Measurements from ENCODE around the gene NF1.
"Not testable (repeated sequence)": the region's sequence is repeated elsewhere in the genome, so short reads cannot be mapped to it uniquely, and the experiment has no call there.

NF1 gene

GRCh38 chr17:31090650-31091049, 4.1 kb upstream of the NF1 start:
- DNase-seq = not testable (repeated sequence)

DNA sequence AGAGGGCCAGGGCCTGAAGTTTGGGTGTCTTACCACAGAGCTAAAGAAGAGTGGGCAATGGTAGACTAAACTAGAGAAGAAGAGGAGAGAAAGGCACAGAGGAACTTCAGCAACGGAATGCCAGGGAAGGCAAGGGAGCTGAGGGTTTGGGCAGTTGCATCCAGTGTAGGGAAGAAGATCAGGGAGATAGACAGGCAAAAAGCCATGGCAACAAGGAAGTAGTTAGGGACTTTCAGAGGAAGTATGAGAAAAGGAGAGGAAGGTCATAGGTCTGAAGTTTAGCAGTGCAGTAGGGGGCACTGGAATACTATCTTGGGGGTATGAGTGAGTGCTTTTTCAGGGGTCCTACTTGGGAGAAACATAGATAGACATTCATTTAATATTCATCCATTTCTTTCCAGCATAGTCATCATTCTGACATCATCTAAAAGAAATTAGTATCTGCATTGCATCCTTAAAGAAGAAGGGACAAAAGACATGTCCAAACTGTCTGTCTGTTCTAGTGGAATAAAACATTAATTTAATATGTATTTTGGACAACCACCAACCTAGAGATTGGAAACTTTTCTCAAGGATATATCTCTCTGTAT, 2.2 kb upstream of the NF1 start:
- DNase-seq = no peak

DNA sequence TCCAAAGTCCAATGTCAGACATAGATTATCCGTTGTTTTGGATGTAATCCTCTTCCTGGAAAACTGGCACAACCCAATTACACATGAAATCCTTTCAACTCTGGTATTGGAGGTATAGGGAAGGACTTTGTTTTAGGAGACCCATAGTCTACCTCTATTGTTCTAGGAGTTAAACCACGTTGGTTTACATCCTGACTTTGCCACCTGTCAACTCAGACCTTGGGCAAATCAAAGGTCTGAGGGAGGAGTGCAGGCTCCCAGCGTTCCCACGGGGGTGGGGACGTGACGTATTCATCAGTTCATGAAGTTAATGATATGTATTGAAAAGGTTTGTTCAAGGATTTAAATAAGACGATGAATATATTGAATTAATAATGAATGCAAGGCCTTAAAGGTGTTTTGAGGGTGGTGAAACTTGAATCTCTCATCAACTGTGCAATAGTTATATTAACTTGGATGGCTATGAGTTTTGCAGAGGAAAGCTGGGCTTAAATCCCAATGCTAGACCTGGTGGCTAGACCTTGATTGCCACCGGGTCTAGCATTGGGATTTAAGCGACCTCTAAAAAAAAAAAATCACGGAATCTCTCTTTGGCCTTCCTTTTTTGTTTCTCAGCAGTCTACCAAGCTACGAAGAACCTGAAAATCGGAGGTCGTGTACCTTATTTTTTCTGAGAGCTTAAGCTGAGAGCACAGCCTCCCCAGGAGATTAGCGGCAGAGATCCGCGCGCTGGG, 744 bp upstream of the NF1 start:
- no peak for DNase-seq

- peak; percentile 50 for DNase-seq
Observed at GRCh38 chr17:31095236-31096105, 694 bp downstream of the NF1 start.

DNA sequence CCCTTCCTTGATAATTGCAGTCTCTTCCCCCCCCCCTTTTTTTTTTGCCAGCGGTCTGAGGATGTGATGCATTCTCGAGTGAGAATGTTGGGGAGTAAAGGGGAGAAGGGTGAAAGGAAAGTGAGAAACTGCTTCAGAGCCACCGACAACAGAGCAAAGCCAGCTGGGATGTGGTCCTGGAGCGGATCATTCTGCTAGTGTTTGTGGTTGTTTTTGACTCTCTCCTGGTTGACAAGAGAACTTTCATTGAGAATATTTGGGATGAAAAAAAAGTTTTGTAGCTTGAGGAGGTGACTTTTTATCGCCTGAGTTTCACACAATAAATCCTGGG, 1.3 kb downstream of the NF1 start:
- DNase-seq = no peak

DNA sequence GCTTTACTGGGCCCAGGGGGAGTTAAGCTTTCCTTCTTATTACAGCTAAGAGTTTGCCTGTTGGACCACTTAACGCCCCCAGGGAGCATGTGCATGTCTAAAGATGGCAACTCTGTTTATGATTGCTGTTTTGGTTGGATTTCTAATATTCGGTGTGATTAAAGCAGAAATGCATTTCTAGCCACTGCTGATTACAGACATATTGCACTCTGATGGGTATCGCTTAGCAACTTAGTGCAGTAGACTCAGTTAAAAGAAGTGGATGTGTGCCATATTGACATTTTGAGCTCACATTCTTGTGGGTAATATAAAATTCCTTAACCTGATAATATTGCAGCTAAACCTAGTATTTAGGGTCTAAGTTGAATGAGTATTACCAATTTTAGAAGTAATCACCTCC, 4.2 kb downstream of the NF1 start:
- no peak for DNase-seq

- DNase-seq = no peak
Observed at GRCh38 chr17:31100840-31101459, 6.2 kb downstream of the NF1 start.

GRCh38 chr17:31101943-31102342, 7.2 kb downstream of the NF1 start:
- no peak for DNase-seq

DNA sequence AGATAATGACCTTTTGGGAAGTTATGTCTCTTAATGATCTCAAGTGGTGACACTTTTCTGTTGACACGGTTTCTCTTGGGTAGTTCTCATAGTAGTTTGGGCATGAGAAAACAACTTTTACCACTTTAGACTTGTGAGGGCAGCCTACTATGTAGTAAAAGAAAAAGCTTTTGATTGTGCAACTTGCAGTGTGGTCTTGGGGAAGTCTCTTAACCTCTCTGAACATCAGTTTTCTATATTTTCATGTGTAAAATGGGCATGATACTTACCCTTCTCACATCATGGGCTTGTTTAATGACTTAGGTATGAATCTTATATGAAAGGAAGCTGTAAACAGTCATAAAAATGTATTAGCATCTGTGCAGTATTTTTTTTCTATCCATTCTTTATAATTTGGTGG, 11.2 kb downstream of the NF1 start:
- DNase-seq = no peak

DNA sequence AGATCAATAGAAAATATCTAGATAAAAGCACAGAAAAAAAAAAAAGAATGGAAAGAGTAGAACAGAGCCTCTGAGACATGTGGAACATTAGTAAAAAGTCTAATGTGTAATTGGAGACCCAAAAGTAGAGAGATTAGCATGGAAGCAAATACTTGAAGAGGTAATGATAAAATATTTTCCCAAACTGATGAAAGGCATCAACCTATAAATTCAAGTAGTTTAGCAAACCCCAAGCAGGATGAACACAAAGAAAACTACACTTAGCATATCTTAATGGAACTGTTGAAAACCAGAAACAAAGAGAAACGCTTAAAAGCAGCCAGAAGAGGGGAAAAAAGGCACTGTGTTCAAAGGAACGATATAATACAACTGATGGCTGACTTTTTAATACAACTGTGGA, 16.4 kb downstream of the NF1 start:
- DNase-seq = no peak

DNA sequence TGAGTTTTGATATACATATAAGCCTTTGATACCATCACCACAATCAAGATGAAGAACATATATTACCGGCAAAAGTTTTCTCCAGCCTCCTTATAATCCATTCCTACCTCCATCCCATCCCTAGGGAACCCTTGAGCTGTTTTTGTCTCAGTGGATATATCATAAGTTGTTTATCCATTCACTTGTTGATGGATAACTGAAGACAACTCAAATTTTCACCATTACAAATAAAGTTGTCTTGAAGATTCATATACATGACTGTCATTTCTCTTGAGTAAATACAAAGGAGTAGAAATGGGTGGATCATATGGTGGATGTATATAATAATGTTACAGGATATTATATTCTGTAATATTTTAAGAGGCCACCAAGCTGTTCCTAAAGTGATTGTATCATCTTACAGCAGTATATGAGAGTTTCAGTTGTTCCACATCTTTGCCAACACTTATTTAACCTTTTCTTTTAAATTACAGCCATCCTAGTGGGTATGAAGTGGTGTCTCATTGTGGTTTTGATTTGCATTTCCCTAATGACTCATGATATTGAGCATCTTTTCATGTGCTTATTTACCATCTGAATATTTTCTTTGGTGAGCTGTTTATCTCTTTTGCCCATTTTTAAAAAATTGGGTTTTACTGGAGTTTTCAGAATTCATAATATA, 17.4 kb downstream of the NF1 start:
- no peak for DNase-seq

GRCh38 chr17:31113368-31113767, 18.6 kb downstream of the NF1 start:
- DNase-seq = not testable (repeated sequence)

GRCh38 chr17:31113939-31114338, 19.2 kb downstream of the NF1 start:
- no peak for DNase-seq

DNA sequence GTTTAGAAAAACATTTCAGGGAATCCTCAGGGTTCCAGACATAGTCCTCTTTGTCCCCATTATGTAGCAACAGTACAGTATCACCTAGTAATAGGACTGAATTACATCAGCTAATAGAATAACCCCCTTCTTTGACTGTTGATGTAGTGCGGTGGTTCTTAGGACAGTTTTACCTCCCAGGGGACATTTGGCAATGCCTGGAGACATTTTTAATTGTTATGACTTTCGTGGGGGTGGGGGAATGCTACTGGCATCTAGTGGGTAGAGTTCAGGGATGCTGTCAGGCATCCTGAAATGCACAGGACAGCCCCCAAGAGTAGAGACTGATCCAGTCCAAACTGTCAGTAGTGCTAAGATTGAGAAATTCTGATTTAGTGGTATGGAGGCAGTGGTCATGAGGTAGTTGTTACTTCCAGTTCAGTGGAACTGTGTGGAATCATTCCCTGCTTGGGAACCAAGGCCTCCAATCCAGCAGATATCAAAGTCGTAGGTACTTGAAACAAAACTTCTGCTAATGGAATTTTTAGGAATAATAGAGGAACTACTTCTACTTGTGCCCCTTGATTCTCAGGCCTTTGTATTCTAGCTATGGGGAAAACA, 20.3 kb downstream of the NF1 start:
- no peak for DNase-seq

DNA sequence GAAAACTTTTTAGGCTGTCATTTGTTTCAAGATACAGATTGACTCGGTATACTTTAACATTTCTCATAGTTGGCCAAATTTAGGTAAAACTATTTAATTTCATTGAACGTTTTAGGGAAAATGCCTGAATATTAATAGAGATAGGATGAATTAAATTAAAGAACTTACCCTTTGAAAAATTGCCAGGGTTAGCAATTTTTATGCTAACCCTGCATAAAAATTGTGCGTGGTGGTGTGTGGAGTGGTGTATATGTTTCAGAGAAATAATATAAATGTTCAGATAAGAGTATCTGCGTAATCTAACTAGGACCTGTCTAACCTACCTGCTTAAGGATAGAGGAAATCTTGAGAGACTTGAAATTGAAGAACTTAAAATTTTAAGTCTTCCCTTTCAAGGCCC, 21.4 kb downstream of the NF1 start:
- no peak for DNase-seq

DNA sequence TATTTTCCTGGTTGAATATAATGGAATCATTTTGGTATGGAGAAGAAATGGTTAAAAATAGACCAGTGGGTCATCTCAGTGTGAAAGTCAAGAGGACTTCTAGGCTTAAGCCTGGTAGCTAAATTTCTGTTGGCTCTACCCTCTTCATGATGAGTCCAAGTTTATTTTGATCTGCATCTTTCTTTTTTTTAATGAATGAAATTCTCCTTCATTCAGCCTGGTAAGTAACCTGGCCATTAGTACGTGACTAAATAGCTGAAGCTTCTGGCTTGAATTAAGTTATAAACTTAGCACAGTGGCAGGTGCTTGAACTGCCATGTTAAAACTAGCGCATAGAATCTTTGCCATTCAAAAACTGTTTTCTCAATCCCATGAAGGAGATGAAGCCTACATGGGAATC, 28.0 kb downstream of the NF1 start:
- no peak for DNase-seq

- no peak for DNase-seq
Observed at GRCh38 chr17:31126318-31126717, 31.5 kb downstream of the NF1 start.

DNA sequence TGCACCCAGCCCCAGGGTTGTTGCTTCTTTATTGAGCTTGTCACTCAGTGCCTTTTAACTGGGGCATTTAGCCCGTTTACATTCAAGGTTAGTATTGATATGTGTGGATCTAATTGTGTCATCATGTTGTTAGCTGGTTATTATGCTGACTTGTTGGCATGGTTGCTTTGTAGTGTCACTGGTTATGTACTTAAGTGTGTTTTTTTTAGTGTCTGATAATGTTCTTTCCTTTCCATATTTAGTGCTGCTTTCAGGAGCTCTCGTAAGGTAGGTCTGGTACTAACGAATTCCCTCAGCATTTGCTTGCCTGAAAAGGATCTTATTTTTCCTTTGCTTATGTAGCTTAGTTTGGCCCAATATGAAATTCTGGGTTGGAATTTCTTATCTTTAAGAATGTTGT, 33.5 kb downstream of the NF1 start:
- DNase-seq = no peak

DNA sequence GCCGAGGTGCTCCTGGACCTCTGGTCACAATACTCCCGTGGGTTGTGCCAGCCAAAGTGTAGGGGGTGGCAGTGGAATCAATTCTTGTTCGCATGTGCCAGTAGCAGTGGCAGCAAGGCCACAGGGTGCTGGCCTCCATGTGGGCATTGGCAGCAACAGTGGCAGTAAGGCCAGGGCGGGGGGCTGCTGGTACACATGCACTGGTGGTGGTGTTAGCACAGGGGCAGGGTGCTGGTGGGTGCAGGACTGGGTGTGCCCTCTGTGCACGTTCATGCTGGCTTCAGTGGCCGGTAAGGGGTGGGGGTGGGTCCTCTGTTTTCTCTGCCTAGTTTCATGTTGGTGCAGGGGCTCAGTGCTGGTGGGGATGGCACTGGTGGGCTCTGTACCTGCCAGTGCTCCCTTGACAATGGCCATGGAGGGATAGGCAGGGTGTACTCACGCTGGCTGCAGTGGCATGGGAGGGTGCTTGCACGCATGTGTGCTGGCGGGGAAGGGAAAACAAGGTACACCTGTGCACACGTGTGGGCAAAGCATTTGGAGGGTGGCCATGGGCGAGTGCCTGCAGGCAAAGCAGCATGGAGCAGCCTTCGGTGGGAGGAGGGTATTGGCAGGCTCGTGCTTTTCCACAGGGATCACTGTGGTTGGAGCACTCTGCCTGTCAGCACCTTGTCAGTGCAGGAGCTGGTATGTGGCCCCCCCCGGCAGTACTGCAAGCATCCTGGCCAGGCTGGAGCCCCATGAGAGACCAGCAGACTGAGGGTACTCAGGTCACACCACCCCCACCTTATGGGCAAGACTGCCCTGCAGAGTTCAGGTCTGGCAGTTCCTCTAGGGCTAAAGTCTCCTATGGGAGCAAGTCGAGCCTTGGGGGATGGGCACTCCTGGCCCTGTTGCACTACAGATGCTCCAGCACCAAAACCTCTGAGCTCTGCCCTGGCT, 35.8 kb downstream of the NF1 start:
- DNase-seq = no peak

- DNase-seq = no peak
Observed at GRCh38 chr17:31131299-31131698, 36.5 kb downstream of the NF1 start.

DNA sequence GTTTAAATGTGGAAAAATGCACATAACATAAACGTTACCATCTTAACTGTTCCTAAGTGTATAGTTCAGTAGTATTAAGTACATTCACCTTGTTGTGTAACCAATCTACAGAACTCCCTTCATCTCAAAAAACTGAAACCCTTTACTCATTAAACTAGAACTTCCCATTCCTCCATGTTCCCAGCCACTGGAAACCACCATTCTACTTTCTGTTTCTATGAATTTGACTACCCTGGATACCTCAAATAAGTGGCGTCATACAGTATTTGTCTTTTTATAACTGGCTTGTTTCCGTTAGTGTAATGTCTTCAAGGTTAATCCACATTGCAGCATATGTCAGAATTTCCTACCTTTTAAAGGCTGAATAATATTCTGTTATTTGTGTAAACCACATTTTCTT, 38.2 kb downstream of the NF1 start:
- DNase-seq = no peak

DNA sequence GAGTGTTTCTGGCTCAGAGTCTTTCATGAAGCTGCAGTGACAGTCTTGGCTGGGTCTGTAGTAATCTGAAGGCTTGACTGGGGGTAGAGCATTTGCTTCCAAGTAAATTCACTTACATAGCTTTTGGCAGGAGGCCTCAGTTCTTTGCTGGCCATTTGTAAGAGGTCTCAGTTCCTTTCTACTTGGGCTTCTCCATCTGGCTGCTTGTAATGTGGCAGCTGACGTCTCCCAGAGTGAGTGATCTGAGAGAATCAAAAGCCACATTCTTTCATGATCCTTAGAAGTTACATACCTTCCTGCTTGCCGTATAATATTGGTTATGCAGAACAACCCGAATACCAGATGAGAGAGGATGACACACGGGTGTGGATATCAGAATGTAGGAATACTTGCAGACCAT, 39.8 kb downstream of the NF1 start:
- no peak for DNase-seq

Measured in stimulated activated CD8-positive, alpha-beta memory T cell treated with anti-CD3 and anti-CD28 coated beads, Interleukin-4, amount 100 ng/mL, for 48 hours (primary cell).